Gastroesophageal sphincter (tissue), 4 donors: ENCODE data around the gene ASB6. TPM values are rescaled to one million over a fixed set of nuclear protein-coding genes. Genes with fewer than 3 reads are reported as not detected.

ENCODE experiments used
- ATAC-seq: fragments of 150-250 bp; one replicate; pipeline ENCODE4 v1.9.1; 2016; ENCODE audit warnings: mild to moderate bottlenecking, moderate library complexity
- H3K27ac ChIP-seq, 4 donors: fragments of 200-600 bp; sonication (generic) in 3 of 4; 1 replicate in 3 of 4; 2 replicates in 1 of 4; pipeline ENCODE4 v1.5.1; 2016 to 2019
- H3K27me3 ChIP-seq: fragments of 200-600 bp; sonication (generic); one replicate; pipeline ENCODE4 v1.5.1; 2019
- H3K36me3 ChIP-seq, 2 donors: fragments of 200-600 bp; sonication (generic); one replicate each; pipeline ENCODE4 v1.5.1; 2019; ENCODE audit warnings: control low read depth in 1 of 2
- H3K4me1 ChIP-seq, 3 donors: fragments of 200-600 bp; sonication (generic); 1 replicate in 2 of 3; 2 replicates in 1 of 3; pipeline ENCODE4 v1.5.1; 2016 to 2019; ENCODE audit warnings: control low read depth in 2 of 3
- H3K4me3 ChIP-seq, 2 donors: fragments of 200-600 bp; sonication (generic); one replicate each; pipeline ENCODE4 v1.5.1; 2019; ENCODE audit warnings: mild to moderate bottlenecking in 1 of 2, moderate library complexity in 1 of 2
- H3K9me3 ChIP-seq, 3 donors: fragments of 200-600 bp; sonication (generic); one replicate each; pipeline ENCODE4 v1.5.1; 2017 to 2019; ENCODE audit warnings: control low read depth in 2 of 3
- CTCF ChIP-seq, 4 experiments: fragments of 200-600 bp in 2 of 4; fragments of 450-650 bp in 2 of 4; sonication (generic) in 1 of 4; IDR thresholded peaks; one replicate each; pipeline ENCODE4 v1.5.1; 2017 to 2019; ENCODE audit warnings: antibody characterized with exemption in 4 of 4, mild to moderate bottlenecking in 2 of 4, moderate library complexity in 2 of 4
- EP300 ChIP-seq: sonication (generic); formaldehyde crosslinking; IDR thresholded peaks from one replicate; pipeline ENCODE4 v1.6.1; 2017; ENCODE audit warnings: antibody characterized with exemption, mild to moderate bottlenecking
- POLR2A ChIP-seq, 2 donors: fragments of 450-650 bp; IDR thresholded peaks; one replicate each; pipeline ENCODE4 v1.6.1; 2017; ENCODE audit warnings: antibody characterized with exemption in 2 of 2, mild to moderate bottlenecking in 2 of 2, moderate library complexity in 1 of 2
- POLR2AphosphoS5 ChIP-seq: sonication (generic); formaldehyde crosslinking; IDR thresholded peaks from one replicate; pipeline ENCODE4 v1.6.1; 2017; ENCODE audit warnings: antibody characterized with exemption
- WGBS, 2 donors: methylation state at CpG; one replicate each; pipeline ENCODE4 v1.1.5; 2018; ENCODE audit warnings: low coverage in 1 of 2; 5-methylcytosine and 5-hydroxymethylcytosine counted together
- total RNA-seq, 4 donors: library from RNA; depleted of rRNA; stranded (reverse); fragments of >200 nt; gene quantifications; one replicate each; pipeline ENCODE4 v1.1.0, GENCODE V29; 2016

Gene ASB6
- total RNA-seq, 4 donors from 2014 or later: 21.3 to 37.2 (median 28.2) TPM

GRCh38 chr9:129586685-129587084 is 55.3 kb downstream of the ASB6 start:
- WGBS, 2 donors: 61% methylated on average over 3 of the region's 8 CpGs; no CpG with 5 or more reads in 1 of the 2 donors
- H3K4me1 ChIP-seq: peaks cover 0 to 16% (median 0%) of the 10 kb centered on the region in 3 donors
- H3K27ac ChIP-seq: peak overlapping the region in 1 of 4 donors; percentile 4
- no peaks in the 10 kb centered on the region for H3K36me3 ChIP-seq
- ATAC-seq: no peak
- H3K27me3 ChIP-seq: no peaks in the 10 kb centered on the region
- no peak for TF ChIP-seq CTCF (IDR thresholded peaks at IDR 0.05)
- no peak for TF ChIP-seq POLR2AphosphoS5
- TF ChIP-seq EP300: no peak
- TF ChIP-seq POLR2A (IDR thresholded peaks at IDR 0.05): no peak
- no peaks in the 10 kb centered on the region for H3K9me3 ChIP-seq
- H3K4me3 ChIP-seq: no peak overlapping the region

GRCh38 chr9:129586245-129586644 is 55.7 kb downstream of the ASB6 start:
- Histone ChIP-seq H3K27ac (no peak overlapping the region), H3K4me1 (peaks cover 0 to 16% (median 0%) of the 10 kb centered on the region in 3 donors), H3K9me3 (no peaks in the 10 kb centered on the region), H3K4me3 (no peak overlapping the region), H3K27me3 (no peaks in the 10 kb centered on the region), H3K36me3 (no peaks in the 10 kb centered on the region)
- TF ChIP-seq EP300: no peak
- no peak for ATAC-seq
- WGBS, 2 donors: 100% methylated on average over 1 of the region's 1 CpG; no CpG with 5 or more reads in 1 of the 2 donors

GRCh38 chr9:129585352-129585751 is 56.6 kb downstream of the ASB6 start:
- no peak for ATAC-seq
- no peak for TF ChIP-seq CTCF (IDR thresholded peaks at IDR 0.05)
- TF ChIP-seq EP300: no peak
- TF ChIP-seq POLR2A (IDR thresholded peaks at IDR 0.05): no peak
- TF ChIP-seq POLR2AphosphoS5: no peak
- no peaks in the 10 kb centered on the region for H3K27me3 ChIP-seq
- H3K27ac ChIP-seq: no peak overlapping the region
- H3K36me3 ChIP-seq: no peaks in the 10 kb centered on the region
- H3K4me3 ChIP-seq: no peak overlapping the region
- 86 to 100% methylated on average over 1 of the region's 1 CpG for WGBS, 2 donors
- H3K9me3 ChIP-seq: no peaks in the 10 kb centered on the region
- H3K4me1 ChIP-seq: peaks cover 0 to 16% (median 0%) of the 10 kb centered on the region in 3 donors

Other genes starting within 250 kb of the ASB6 start
- gene C9orf50, start 21.1 kb downstream of the ASB6 start, total RNA-seq: under 1 TPM in 1 of 4 donors, not detected in 3; 0.27 TPM
- 10 to 100 TPM; 12.8 to 24.0 (median 21.8) TPM for gene NTMT1, start 16.0 kb downstream of the ASB6 start, total RNA-seq
- gene PRRX2, start 23.5 kb upstream of the ASB6 start, total RNA-seq: 10 to 100 TPM in 1 of 4 donors, 1 to 10 TPM in 2, under 1 TPM in 1; 0.93 to 12.1 (median 7.1) TPM
- 10 to 100 TPM in 1 of 4 donors, 1 to 10 TPM in 2, under 1 TPM in 1; 0.78 to 15.1 (median 6.1) TPM for gene PTGES, start 110.9 kb upstream of the ASB6 start, total RNA-seq
- 10 to 100 TPM; 17.5 to 55.4 (median 33.8) TPM for gene TOR1B, start 161.0 kb upstream of the ASB6 start, total RNA-seq
- 10 to 100 TPM; 33.9 to 45.9 (median 38.2) TPM for gene TOR1A, start 182.0 kb upstream of the ASB6 start, total RNA-seq
- gene C9orf78, start 193.1 kb upstream of the ASB6 start, total RNA-seq: 100 to 1,000 TPM in 2 of 4 donors, 10 to 100 TPM in 2; 59.9 to 113 (median 85.0) TPM
- gene USP20, start 193.3 kb upstream of the ASB6 start, total RNA-seq: 10 to 100 TPM; 25.9 to 56.8 (median 33.4) TPM